Embryonic facial prominence (tissue), 1 donor: ENCODE results near the gene PPL.
"Not testable (repeated sequence)": the region's sequence is repeated elsewhere in the genome, so short reads cannot be mapped to it uniquely, and the experiment has no call there.

Experiments used
- DNase-seq: peaks from one replicate; pipeline ENCODE4 v3.0.0-alpha.2; 2016; ENCODE audit errors: extremely low spot score

Gene PPL

GRCh38 chr16:4908854-4909401, 28.0 kb downstream of the PPL start:
- DNase-seq = no peak

GRCh38 chr16:4904942-4905615, 31.9 kb downstream of the PPL start:
- DNase-seq = no peak

GRCh38 chr16:4904108-4904941, 32.6 kb downstream of the PPL start:
- no peak for DNase-seq

- no peak for DNase-seq
Measured at GRCh38 chr16:4902038-4902437, 34.9 kb downstream of the PPL start.

GRCh38 chr16:4900750-4901149, 36.2 kb downstream of the PPL start:
- no peak for DNase-seq

GRCh38 chr16:4900036-4900435, 36.9 kb downstream of the PPL start:
- no peak for DNase-seq

GRCh38 chr16:4899474-4899846, 37.5 kb downstream of the PPL start:
- no peak for DNase-seq

- DNase-seq = no peak
Measured at GRCh38 chr16:4898811-4899473, 38.0 kb downstream of the PPL start.

GRCh38 chr16:4897328-4897727, 39.6 kb downstream of the PPL start:
- no peak for DNase-seq

- not testable (repeated sequence) for DNase-seq
Measured at GRCh38 chr16:4896761-4897160, 40.2 kb downstream of the PPL start.

- DNase-seq = no peak
Measured at GRCh38 chr16:4895366-4895765, 41.6 kb downstream of the PPL start.

- DNase-seq = no peak
Measured at GRCh38 chr16:4894276-4895150, 42.4 kb downstream of the PPL start.

GRCh38 chr16:4893103-4893862, 43.7 kb downstream of the PPL start:
- DNase-seq = no peak

- no peak for DNase-seq
Measured at GRCh38 chr16:4892361-4893102, 44.4 kb downstream of the PPL start.

GRCh38 chr16:4891886-4892216, 45.1 kb downstream of the PPL start:
- no peak for DNase-seq

GRCh38 chr16:4891097-4891885, 45.7 kb downstream of the PPL start:
- no peak for DNase-seq

GRCh38 chr16:4890686-4891085, 46.3 kb downstream of the PPL start:
- no peak for DNase-seq

GRCh38 chr16:4890026-4890425, 46.9 kb downstream of the PPL start:
- DNase-seq = no peak

- DNase-seq = no peak
Measured at GRCh38 chr16:4888428-4889135, 48.4 kb downstream of the PPL start.
